ENCODE data around the gene NELL2. TPM values are rescaled to one million over a fixed set of nuclear protein-coding genes. Genes with fewer than 3 reads are reported as not detected.

NELL2 gene
- polyA plus RNA-seq, 1 of the 3 experiments (the other 2 are of a cell fraction): 0.35 TPM

DNA sequence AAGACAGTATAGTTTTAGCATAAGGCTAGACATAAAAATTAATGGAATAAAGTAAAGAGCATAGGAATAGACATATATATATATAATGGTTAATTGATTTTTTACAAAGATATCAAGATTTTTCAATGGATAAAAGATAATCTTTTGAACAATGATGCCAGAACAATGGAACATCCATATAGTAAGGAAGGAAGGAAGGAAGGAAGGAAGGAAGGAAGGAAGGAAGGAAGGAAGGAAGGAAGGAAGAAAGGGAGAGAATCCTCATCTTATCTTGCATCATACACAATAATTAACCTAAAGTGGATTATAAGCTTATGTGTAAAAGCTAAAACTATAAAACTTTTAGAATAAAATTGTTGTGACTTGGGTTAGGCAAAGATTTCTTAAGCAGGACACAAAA, 9.8 kb upstream of the NELL2 start:
- Histone ChIP-seq H3F3A (replicated peaks; ENCODE audit: insufficient read depth) (no peaks in the 10 kb centered on the region), H3K79me2 (ENCODE audit: insufficient read depth) (no peaks in the 10 kb centered on the region), H3K9ac (no peak overlapping the region), H3K36me3 (replicated peaks in 1 of 2; ENCODE audit: control insufficient read depth in 1 of 2, insufficient read depth in 2 of 2, low read length in 1 of 2) (no peaks in the 10 kb centered on the region), H3K4me3 (ENCODE audit: low read depth in 2 of 2, low read length in 1 of 2) (no peak overlapping the region), H4K20me1 (ENCODE audit: insufficient read depth) (no peaks in the 10 kb centered on the region), H3K4me2 (no peak overlapping the region), H3K27me3 (ENCODE audit: insufficient read depth) (no peaks in the 10 kb centered on the region), H3K27ac (ENCODE audit: low read depth in 2 of 2, low read length in 1 of 2) (no peak overlapping the region), H3K9me2 (no peaks in the 10 kb centered on the region), H3K4me1 (ENCODE audit: control insufficient read depth in 1 of 2, insufficient read depth in 2 of 2, low read depth in 1 of 2, low read length in 1 of 2) (peaks cover 0 to 15% of the 10 kb centered on the region in 2 experiments; a peak in 1 of 4 replicates), H2AFZ (ENCODE audit: low read depth) (no peak overlapping the region), H3K9me3 (no peaks in the 10 kb centered on the region)
- DNase-seq: no peak
- ChIA-PET CTCF (interaction anchor here (0.7 kb wide), 1 partner anchor 9 kb away, joined by 4 read pairs; no protein-coding TSS in a partner anchor), POLR2A (no interaction called here)
- TF ChIP-seq RCOR1 (IDR thresholded peaks at IDR 0.05; ENCODE audit: low read length) (no peak), JUND (IDR thresholded peaks at IDR 0.05) (no peak), RAD21 (IDR thresholded peaks at IDR 0.05; ENCODE audit: low read length) (no peak), EZH2phosphoT487 (IDR thresholded peaks at IDR 0.05; ENCODE audit: borderline replicate concordance, low read depth) (no peak), SIN3A (IDR thresholded peaks at IDR 0.05; ENCODE audit: borderline replicate concordance, low read depth, low read length) (no peak), FOSL2 (IDR thresholded peaks at IDR 0.05; ENCODE audit: borderline replicate concordance, low read depth) (no peak), NRF1 (IDR thresholded peaks at IDR 0.05; ENCODE audit: low read depth, low read length) (no peak), YY1 (IDR thresholded peaks at IDR 0.05; ENCODE audit: low read depth) (no peak), CHD2 (IDR thresholded peaks at IDR 0.05; ENCODE audit: low read length, partially characterized antibody) (no peak), SMC3 (IDR thresholded peaks at IDR 0.05; ENCODE audit: low read depth, low read length) (no peak), MXI1 (IDR thresholded peaks at IDR 0.05; ENCODE audit: low read depth, low read length) (no peak), GABPA (IDR thresholded peaks at IDR 0.05; ENCODE audit: low read depth) (no peak), TEAD4 (IDR thresholded peaks at IDR 0.05; ENCODE audit: borderline replicate concordance, insufficient read depth) (no peak), MEF2A (IDR thresholded peaks at IDR 0.05; ENCODE audit: borderline replicate concordance, low read depth) (no peak)
- TF ChIP-seq, protein P1, sequence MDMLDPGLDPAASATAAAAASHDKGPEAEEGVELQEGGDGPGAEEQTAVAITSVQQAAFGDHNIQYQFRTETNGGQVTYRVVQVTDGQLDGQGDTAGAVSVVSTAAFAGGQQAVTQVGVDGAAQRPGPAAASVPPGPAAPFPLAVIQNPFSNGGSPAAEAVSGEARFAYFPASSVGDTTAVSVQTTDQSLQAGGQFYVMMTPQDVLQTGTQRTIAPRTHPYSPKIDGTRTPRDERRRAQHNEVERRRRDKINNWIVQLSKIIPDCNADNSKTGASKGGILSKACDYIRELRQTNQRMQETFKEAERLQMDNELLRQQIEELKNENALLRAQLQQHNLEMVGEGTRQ (IDR thresholded peaks at IDR 0.05; ENCODE audit: borderline replicate concordance, low read depth, low read length): no peak
- TF ChIP-seq, protein P2, sequence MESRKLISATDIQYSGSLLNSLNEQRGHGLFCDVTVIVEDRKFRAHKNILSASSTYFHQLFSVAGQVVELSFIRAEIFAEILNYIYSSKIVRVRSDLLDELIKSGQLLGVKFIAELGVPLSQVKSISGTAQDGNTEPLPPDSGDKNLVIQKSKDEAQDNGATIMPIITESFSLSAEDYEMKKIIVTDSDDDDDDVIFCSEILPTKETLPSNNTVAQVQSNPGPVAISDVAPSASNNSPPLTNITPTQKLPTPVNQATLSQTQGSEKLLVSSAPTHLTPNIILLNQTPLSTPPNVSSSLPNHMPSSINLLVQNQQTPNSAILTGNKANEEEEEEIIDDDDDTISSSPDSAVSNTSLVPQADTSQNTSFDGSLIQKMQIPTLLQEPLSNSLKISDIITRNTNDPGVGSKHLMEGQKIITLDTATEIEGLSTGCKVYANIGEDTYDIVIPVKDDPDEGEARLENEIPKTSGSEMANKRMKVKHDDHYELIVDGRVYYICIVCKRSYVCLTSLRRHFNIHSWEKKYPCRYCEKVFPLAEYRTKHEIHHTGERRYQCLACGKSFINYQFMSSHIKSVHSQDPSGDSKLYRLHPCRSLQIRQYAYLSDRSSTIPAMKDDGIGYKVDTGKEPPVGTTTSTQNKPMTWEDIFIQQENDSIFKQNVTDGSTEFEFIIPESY (IDR thresholded peaks at IDR 0.05; ENCODE audit: borderline replicate concordance, low read depth): no peak
- TF ChIP-seq, protein P3, sequence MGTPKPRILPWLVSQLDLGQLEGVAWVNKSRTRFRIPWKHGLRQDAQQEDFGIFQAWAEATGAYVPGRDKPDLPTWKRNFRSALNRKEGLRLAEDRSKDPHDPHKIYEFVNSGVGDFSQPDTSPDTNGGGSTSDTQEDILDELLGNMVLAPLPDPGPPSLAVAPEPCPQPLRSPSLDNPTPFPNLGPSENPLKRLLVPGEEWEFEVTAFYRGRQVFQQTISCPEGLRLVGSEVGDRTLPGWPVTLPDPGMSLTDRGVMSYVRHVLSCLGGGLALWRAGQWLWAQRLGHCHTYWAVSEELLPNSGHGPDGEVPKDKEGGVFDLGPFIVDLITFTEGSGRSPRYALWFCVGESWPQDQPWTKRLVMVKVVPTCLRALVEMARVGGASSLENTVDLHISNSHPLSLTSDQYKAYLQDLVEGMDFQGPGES (IDR thresholded peaks at IDR 0.05; ENCODE audit: low read depth, low read length): no peak
- TF ChIP-seq, protein P4, sequence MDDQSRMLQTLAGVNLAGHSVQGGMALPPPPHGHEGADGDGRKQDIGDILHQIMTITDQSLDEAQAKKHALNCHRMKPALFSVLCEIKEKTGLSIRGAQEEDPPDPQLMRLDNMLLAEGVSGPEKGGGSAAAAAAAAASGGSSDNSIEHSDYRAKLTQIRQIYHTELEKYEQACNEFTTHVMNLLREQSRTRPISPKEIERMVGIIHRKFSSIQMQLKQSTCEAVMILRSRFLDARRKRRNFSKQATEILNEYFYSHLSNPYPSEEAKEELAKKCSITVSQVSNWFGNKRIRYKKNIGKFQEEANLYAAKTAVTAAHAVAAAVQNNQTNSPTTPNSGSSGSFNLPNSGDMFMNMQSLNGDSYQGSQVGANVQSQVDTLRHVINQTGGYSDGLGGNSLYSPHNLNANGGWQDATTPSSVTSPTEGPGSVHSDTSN (IDR thresholded peaks at IDR 0.05): no peak
- TF ChIP-seq, protein P5, sequence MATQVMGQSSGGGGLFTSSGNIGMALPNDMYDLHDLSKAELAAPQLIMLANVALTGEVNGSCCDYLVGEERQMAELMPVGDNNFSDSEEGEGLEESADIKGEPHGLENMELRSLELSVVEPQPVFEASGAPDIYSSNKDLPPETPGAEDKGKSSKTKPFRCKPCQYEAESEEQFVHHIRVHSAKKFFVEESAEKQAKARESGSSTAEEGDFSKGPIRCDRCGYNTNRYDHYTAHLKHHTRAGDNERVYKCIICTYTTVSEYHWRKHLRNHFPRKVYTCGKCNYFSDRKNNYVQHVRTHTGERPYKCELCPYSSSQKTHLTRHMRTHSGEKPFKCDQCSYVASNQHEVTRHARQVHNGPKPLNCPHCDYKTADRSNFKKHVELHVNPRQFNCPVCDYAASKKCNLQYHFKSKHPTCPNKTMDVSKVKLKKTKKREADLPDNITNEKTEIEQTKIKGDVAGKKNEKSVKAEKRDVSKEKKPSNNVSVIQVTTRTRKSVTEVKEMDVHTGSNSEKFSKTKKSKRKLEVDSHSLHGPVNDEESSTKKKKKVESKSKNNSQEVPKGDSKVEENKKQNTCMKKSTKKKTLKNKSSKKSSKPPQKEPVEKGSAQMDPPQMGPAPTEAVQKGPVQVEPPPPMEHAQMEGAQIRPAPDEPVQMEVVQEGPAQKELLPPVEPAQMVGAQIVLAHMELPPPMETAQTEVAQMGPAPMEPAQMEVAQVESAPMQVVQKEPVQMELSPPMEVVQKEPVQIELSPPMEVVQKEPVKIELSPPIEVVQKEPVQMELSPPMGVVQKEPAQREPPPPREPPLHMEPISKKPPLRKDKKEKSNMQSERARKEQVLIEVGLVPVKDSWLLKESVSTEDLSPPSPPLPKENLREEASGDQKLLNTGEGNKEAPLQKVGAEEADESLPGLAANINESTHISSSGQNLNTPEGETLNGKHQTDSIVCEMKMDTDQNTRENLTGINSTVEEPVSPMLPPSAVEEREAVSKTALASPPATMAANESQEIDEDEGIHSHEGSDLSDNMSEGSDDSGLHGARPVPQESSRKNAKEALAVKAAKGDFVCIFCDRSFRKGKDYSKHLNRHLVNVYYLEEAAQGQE (IDR thresholded peaks at IDR 0.05; ENCODE audit: low read depth, low read length): no peak

Data from SK-N-SH (cell line).